HK-2 (cell line): ENCODE measurements around the gene MAST4.
"Not testable (repeated sequence)": the region's sequence is repeated elsewhere in the genome, so short reads cannot be mapped to it uniquely, and the experiment has no call there.

Source experiments
- DNase-seq: peaks from one replicate; pipeline ENCODE4 v3.0.0-alpha.2; 2018; ENCODE audit not compliant: unreplicated experiment

Gene MAST4

GRCh38 chr5:66742896-66743247 lies 146.7 kb downstream of the MAST4 start:
- no peak for DNase-seq

GRCh38 chr5:66743344-66743743 lies 147.2 kb downstream of the MAST4 start:
- DNase-seq = no peak

- DNase-seq = no peak
Measured at GRCh38 chr5:66744040-66744439, 147.8 kb downstream of the MAST4 start.

- no peak for DNase-seq
Measured at GRCh38 chr5:66745297-66745696, 149.1 kb downstream of the MAST4 start.

- no peak for DNase-seq
Measured at GRCh38 chr5:66747607-66748006, 151.4 kb downstream of the MAST4 start.

GRCh38 chr5:66752668-66753067 lies 156.5 kb downstream of the MAST4 start:
- DNase-seq = not testable (repeated sequence)

- DNase-seq = no peak
Measured at GRCh38 chr5:66757219-66757833, 161.1 kb downstream of the MAST4 start.

- no peak for DNase-seq
Measured at GRCh38 chr5:66757834-66758371, 161.7 kb downstream of the MAST4 start.

GRCh38 chr5:66769030-66769733 lies 173.0 kb downstream of the MAST4 start:
- DNase-seq = no peak

GRCh38 chr5:66769839-66770617 lies 173.8 kb downstream of the MAST4 start:
- no peak for DNase-seq

- no peak for DNase-seq
Measured at GRCh38 chr5:66777868-66778267, 181.7 kb downstream of the MAST4 start.

GRCh38 chr5:66779528-66779927 lies 183.3 kb downstream of the MAST4 start:
- no peak for DNase-seq

GRCh38 chr5:66788556-66788955 lies 192.4 kb downstream of the MAST4 start:
- DNase-seq = no peak

- no peak for DNase-seq
Measured at GRCh38 chr5:66789434-66789833, 193.2 kb downstream of the MAST4 start.

- no peak for DNase-seq
Measured at GRCh38 chr5:66793049-66793448, 196.9 kb downstream of the MAST4 start.

- no peak for DNase-seq
Measured at GRCh38 chr5:66795682-66796081, 199.5 kb downstream of the MAST4 start.

- no peak for DNase-seq
Measured at GRCh38 chr5:66796305-66797292, 200.4 kb downstream of the MAST4 start.

GRCh38 chr5:66802941-66803340 lies 206.7 kb downstream of the MAST4 start:
- no peak for DNase-seq

- no peak for DNase-seq
Measured at GRCh38 chr5:66805514-66806430, 209.6 kb downstream of the MAST4 start.

- no peak for DNase-seq
Measured at GRCh38 chr5:66807743-66808142, 211.6 kb downstream of the MAST4 start.
